ENCODE data around the gene C5orf15. TPM values are rescaled to one million over a fixed set of nuclear protein-coding genes. Genes with fewer than 3 reads are reported as not detected.
A peak's percentile ranks its signal among the peaks of the same experiment; 100 is the strongest.

Gene C5orf15
- polyA plus RNA-seq, 1 of the 3 experiments (the other 2 are of a cell fraction) = 81.0 TPM

GRCh38 chr5:133952729-133953567 lies 15.5 kb downstream of the C5orf15 start:
- H4K20me1 ChIP-seq (ENCODE audit: insufficient read depth) = no peaks in the 10 kb centered on the region
- H3K4me2 ChIP-seq = peak overlapping the region; percentile 69; the same call in 1 of the 2 replicates
- H3F3A ChIP-seq (replicated peaks; ENCODE audit: insufficient read depth) = peaks cover 25% of the 10 kb centered on the region
- peaks cover 0 to 3% of the 10 kb centered on the region in 2 experiments; a peak in 1 of 4 replicates for H3K4me1 ChIP-seq (ENCODE audit: control insufficient read depth in 1 of 2, insufficient read depth in 2 of 2, low read depth in 1 of 2, low read length in 1 of 2)
- peak overlapping the region; percentile 50 to 64 for H3K27ac ChIP-seq (ENCODE audit: low read depth in 2 of 2, low read length in 1 of 2)
- H3K27me3 ChIP-seq (ENCODE audit: insufficient read depth) = no peaks in the 10 kb centered on the region
- 0 out of 2 replicates have a peak, but pooled peaks cover 4% of the 10 kb centered on the region for H3K79me2 ChIP-seq (ENCODE audit: insufficient read depth)
- H3K4me3 ChIP-seq (ENCODE audit: low read depth in 2 of 2, low read length in 1 of 2) = no peak overlapping the region
- no peaks in the 10 kb centered on the region for H3K9me3 ChIP-seq
- no peak for DNase-seq
- POLR2A ChIA-PET = no interaction called here
- no peaks in the 10 kb centered on the region for H3K9me2 ChIP-seq
- WGBS (ENCODE audit: low lambda C conversion rate) = 62% methylated on average over 10 of the region's 10 CpGs
- peaks cover 24 to 28% of the 10 kb centered on the region in 2 experiments for H3K36me3 ChIP-seq (replicated peaks in 1 of 2; ENCODE audit: control insufficient read depth in 1 of 2, insufficient read depth in 2 of 2, low read length in 1 of 2)
- H3K9ac ChIP-seq = no peak overlapping the region
- no peak overlapping the region for H2AFZ ChIP-seq (ENCODE audit: low read depth)
- CTCF ChIA-PET = interaction anchor here (0.7 to 1.8 kb wide), 4 partner anchors 9 to 537 kb away, joined by 3 to 14 read pairs (median 4); no protein-coding TSS in a partner anchor
- TF ChIP-seq RCOR1 (IDR thresholded peaks at IDR 0.05; ENCODE audit: low read length) = no peak
- TF ChIP-seq ELF1 (IDR thresholded peaks at IDR 0.05) = no peak
- TF ChIP-seq YY1 (IDR thresholded peaks at IDR 0.05; ENCODE audit: low read depth) = no peak
- no peak for TF ChIP-seq CHD2 (IDR thresholded peaks at IDR 0.05; ENCODE audit: low read length, partially characterized antibody)
- peak; percentile 65; the same call in 1 of the 2 replicates for TF ChIP-seq NFIC (IDR thresholded peaks at IDR 0.05; ENCODE audit: borderline replicate concordance)
- no peak for TF ChIP-seq TAF1 (IDR thresholded peaks at IDR 0.05; ENCODE audit: borderline replicate concordance, low read depth, low read length)
- peak; percentile 71 for TF ChIP-seq TCF12 (IDR thresholded peaks at IDR 0.05)
- TF ChIP-seq MAX (IDR thresholded peaks at IDR 0.05; ENCODE audit: low read depth) = peak; percentile 69
- TF ChIP-seq FOXJ3 (CRISPR knock-in tag; IDR thresholded peaks at IDR 0.05) = no peak
- TF ChIP-seq IRF3 (IDR thresholded peaks at IDR 0.05; ENCODE audit: low read depth, low read length) = no peak
- TF ChIP-seq NRF1 (IDR thresholded peaks at IDR 0.05; ENCODE audit: low read depth, low read length) = no peak
- TF ChIP-seq JUND (IDR thresholded peaks at IDR 0.05) = 0 out of 2 replicates have a peak, but pooled peaks have one; percentile 18
- no peak for TF ChIP-seq GATA2 (CRISPR knock-in tag; IDR thresholded peaks at IDR 0.05)
- no peak for TF ChIP-seq FOXM1 (IDR thresholded peaks at IDR 0.05; ENCODE audit: low read depth)
- TF ChIP-seq RAD21 (IDR thresholded peaks at IDR 0.05; ENCODE audit: low read length) = no peak
- peak; percentile 51; the same call in 1 of the 2 replicates for TF ChIP-seq POLR2AphosphoS5 (IDR thresholded peaks at IDR 0.05; ENCODE audit: low read depth, low read length)
- TF ChIP-seq FOSL2 (IDR thresholded peaks at IDR 0.05; ENCODE audit: borderline replicate concordance, low read depth) = no peak; the same call in 1 of the 2 replicates
- no peak for TF ChIP-seq USF2 (IDR thresholded peaks at IDR 0.05; ENCODE audit: borderline replicate concordance, low read depth, low read length)
- no peak for TF ChIP-seq EZH2phosphoT487 (IDR thresholded peaks at IDR 0.05; ENCODE audit: borderline replicate concordance, low read depth)
- TF ChIP-seq SIN3A (IDR thresholded peaks at IDR 0.05; ENCODE audit: borderline replicate concordance, low read depth, low read length) = no peak
- TF ChIP-seq PBX3 (IDR thresholded peaks at IDR 0.05) = peak; percentile 47; the same call in 1 of the 2 replicates
- TF ChIP-seq EP300 (IDR thresholded peaks at IDR 0.05; ENCODE audit: borderline replicate concordance in 1 of 2, low read depth in 1 of 2, low read length in 1 of 2) = peak in 1 of 2 experiments; percentile 26; a peak in 1 of 4 replicates
- TF ChIP-seq CTCF (IDR thresholded peaks at IDR 0.05) = no peak
- TF ChIP-seq MEF2A (IDR thresholded peaks at IDR 0.05; ENCODE audit: borderline replicate concordance, low read depth) = peak; percentile 33; the same call in 1 of the 2 replicates
- no peak for TF ChIP-seq TEAD4 (IDR thresholded peaks at IDR 0.05; ENCODE audit: borderline replicate concordance, insufficient read depth)
- no peak for TF ChIP-seq USF1 (IDR thresholded peaks at IDR 0.05; ENCODE audit: borderline replicate concordance, low read depth)

Data from SK-N-SH (cell line).